VCaP (cell line): ENCODE results near the gene OR2C1.

ENCODE experiments used
- H3K27ac ChIP-seq: fragments of 450-650 bp; 2 replicates; pipeline ENCODE4 v1.5.1; 2017
- CTCF ChIP-seq: fragments of 450-650 bp; conservative IDR thresholded peaks from 2 replicates; pipeline ENCODE4 v1.5.1; 2017; ENCODE audit warnings: mild to moderate bottlenecking, moderate library complexity

OR2C1 gene

DNA sequence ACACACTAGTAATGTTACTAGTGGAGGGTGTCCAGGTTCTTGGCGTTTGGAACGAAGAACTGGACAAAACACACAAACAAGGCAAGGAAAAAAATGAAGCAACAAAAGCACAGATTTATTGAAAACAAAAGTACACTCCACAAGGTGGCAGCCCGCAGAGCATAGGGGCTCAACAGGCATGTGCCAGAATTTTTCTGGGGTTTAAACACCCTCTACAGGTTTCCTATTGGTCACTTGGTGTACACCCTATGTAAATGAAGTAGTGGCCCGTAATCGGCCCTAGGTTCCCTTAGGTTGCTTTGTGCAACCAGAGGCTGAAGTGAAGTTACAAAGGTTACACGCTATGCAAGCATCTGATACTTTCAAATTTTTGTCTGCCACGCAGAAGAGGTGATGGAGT is 8.1 kb downstream of the OR2C1 start:
- no peak overlapping the region for H3K27ac ChIP-seq
- TF ChIP-seq CTCF: no peak; the same call in 1 of the 2 replicates

- TF ChIP-seq CTCF: no peak
- no peak overlapping the region for H3K27ac ChIP-seq
Observed at GRCh38 chr16:3364774-3365427, 9.2 kb downstream of the OR2C1 start.

DNA sequence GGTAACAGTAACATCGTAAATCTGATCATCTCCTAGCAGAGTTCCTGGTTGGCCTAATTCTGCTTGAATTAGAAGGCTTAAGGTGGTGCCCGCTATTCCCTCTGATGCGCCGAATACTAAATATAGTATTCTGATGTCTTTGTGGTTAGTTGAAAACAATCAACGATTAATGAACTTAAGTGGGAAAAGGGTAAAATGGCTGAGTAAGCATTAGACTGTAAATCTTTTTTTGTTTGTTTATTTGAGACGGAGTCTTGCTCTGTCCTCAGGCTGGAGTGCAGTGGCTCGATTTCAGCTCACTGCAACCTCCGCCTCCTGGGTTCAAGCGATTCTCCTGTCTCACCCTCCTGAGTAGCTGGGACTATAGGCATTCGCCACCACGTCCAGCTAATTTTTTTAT is 13.4 kb downstream of the OR2C1 start:
- TF ChIP-seq CTCF: no peak

GRCh38 chr16:3375680-3376079 is 20.0 kb downstream of the OR2C1 start:
- H3K27ac ChIP-seq: no peak overlapping the region
- no peak for TF ChIP-seq CTCF

More for the DNA sequence above, 13.4 kb downstream of the OR2C1 start:
- no peak overlapping the region for H3K27ac ChIP-seq

DNA sequence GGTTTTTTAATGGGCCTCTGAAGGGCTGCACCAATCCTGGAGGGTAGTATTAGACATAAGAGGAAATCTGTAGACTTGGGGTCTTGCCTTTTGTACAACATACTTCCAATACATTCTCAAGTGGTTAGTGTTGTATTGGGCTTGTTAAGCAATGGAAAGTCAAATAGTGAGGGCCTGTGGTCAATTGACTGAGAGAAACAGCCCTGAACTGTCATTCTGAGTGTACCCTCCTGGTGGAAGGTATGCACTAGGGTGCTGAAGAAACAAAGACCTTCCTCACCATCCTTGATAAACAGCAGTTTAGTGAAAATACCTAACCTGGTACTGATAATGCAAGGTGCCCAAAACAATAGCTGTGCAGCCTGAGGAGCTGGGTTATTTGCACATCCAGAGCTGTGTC is 22.2 kb downstream of the OR2C1 start:
- H3K27ac ChIP-seq: no peak overlapping the region
- no peak for TF ChIP-seq CTCF

DNA sequence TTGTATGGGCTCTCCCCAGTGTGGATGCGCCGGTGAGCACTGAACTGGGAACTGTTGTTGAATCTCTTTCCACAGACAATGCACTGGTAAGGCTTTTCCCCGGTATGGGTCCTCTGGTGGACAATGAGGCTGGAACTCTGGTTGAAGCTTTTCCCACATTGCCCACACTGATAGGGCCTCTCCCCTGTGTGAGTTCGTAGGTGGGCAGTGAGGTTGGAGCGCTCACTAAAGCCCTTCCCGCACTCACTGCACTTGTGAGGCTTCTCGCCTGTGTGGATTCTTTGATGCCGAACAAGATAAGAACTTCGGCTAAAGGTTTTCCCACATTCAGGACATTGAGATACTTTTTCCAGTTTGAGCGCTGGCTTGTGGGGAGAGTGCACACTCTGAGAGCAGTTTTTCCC is 27.4 kb downstream of the OR2C1 start:
- no peak for TF ChIP-seq CTCF

GRCh38 chr16:3388325-3388724 is 32.6 kb downstream of the OR2C1 start:
- H3K27ac ChIP-seq: no peak overlapping the region
- no peak for TF ChIP-seq CTCF

More for the DNA sequence above, 27.4 kb downstream of the OR2C1 start:
- no peak overlapping the region for H3K27ac ChIP-seq
